Osteoblast (primary cell): ENCODE results near the gene ABCC9. TPM values are rescaled to one million over a fixed set of nuclear protein-coding genes. Genes with fewer than 3 reads are reported as not detected.

Experiments used
- DNase-seq: peaks from one replicate; pipeline ENCODE4 v3.0.0; 2011; ENCODE audit warnings: low spot score, mixed read lengths; ENCODE audit not compliant: insufficient read length; ENCODE audit errors: missing footprints
- H2AFZ ChIP-seq: 2 replicates; pipeline ENCODE4 v1.6.0; 2011; ENCODE audit warnings: mild to moderate bottlenecking, low read length
- H3K27ac ChIP-seq: 2 replicates; pipeline ENCODE4 v1.5.1; 2011; ENCODE audit warnings: mild to moderate bottlenecking, low read depth, low read length, moderate library complexity
- H3K27me3 ChIP-seq: 2 replicates; pipeline ENCODE4 v1.6.0; 2012; ENCODE audit warnings: mild to moderate bottlenecking, control low read depth, inconsistent platforms, low read length, moderate library complexity; ENCODE audit not compliant: insufficient read depth
- H3K36me3 ChIP-seq: 2 replicates; pipeline ENCODE4 v1.5.1; 2011; ENCODE audit warnings: mild to moderate bottlenecking, low read length, control low read depth, moderate library complexity; ENCODE audit not compliant: insufficient read depth
- H3K4me1 ChIP-seq: 2 replicates; pipeline ENCODE4 v1.5.1; 2011; ENCODE audit warnings: mild to moderate bottlenecking, low read length, control low read depth, moderate library complexity; ENCODE audit not compliant: insufficient read depth
- H3K4me2 ChIP-seq: 2 replicates; pipeline ENCODE4 v1.6.0; 2011; ENCODE audit warnings: mild to moderate bottlenecking, low read length; ENCODE audit not compliant: insufficient read depth
- H3K4me3 ChIP-seq: fragments of 200-600 bp; sonication (generic); 3 replicates; pipeline ENCODE4 v1.5.1; 2012; ENCODE audit warnings: mild to moderate bottlenecking, low read length, inconsistent platforms; ENCODE audit not compliant: insufficient read depth
- H3K79me2 ChIP-seq: 2 replicates; pipeline ENCODE4 v1.6.0; 2012; ENCODE audit warnings: mild to moderate bottlenecking, low read length, control low read depth, inconsistent platforms; ENCODE audit not compliant: insufficient read depth
- H3K9me3 ChIP-seq: 2 replicates; pipeline ENCODE4 v1.5.1; 2011; ENCODE audit warnings: low read depth, low read length, control low read depth
- H4K20me1 ChIP-seq: 2 replicates; pipeline ENCODE4 v1.6.0; 2012; ENCODE audit warnings: mild to moderate bottlenecking, low read length, control low read depth; ENCODE audit not compliant: insufficient read depth
- total RNA-seq: library from RNA; depleted of rRNA; stranded (reverse); fragments of >200 nt; gene quantifications from 2 replicates; pipeline ENCODE4 v1.2.3, GENCODE V29; 2012
- TF ChIP-seq, protein P1 (sequence below): IDR thresholded peaks from 2 replicates; pipeline ENCODE4 v1.5.1; 2011; ENCODE audit warnings: mild to moderate bottlenecking, low read depth, low read length, moderate library complexity; ENCODE audit errors: extremely low read depth

The ABCC9 gene
- total RNA-seq, 1 donor: 14.5 TPM

DNA sequence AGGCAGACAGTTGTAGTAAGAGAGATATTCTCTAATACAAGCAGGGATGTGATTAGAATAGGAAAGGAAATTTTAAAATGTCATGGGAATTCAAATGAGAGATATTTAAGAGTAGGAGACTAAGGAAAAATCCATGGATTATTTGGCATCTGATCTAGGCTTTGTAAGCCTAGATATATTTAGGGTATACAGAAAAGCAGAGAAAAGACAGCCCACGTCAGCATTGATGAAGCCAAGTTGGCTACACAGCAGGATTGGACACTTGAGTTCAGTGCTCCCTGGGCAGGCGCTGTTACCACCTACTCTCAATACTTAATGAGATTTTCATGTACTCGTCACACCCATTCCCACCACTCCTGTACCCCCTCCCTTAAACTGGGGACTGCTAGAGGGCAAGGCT, 165.1 kb downstream of the ABCC9 start:
- no peaks in the 10 kb centered on the region for H4K20me1 ChIP-seq
- no peak overlapping the region for H2AFZ ChIP-seq
- H3K9me3 ChIP-seq: no peaks in the 10 kb centered on the region
- TF ChIP-seq, protein P1, sequence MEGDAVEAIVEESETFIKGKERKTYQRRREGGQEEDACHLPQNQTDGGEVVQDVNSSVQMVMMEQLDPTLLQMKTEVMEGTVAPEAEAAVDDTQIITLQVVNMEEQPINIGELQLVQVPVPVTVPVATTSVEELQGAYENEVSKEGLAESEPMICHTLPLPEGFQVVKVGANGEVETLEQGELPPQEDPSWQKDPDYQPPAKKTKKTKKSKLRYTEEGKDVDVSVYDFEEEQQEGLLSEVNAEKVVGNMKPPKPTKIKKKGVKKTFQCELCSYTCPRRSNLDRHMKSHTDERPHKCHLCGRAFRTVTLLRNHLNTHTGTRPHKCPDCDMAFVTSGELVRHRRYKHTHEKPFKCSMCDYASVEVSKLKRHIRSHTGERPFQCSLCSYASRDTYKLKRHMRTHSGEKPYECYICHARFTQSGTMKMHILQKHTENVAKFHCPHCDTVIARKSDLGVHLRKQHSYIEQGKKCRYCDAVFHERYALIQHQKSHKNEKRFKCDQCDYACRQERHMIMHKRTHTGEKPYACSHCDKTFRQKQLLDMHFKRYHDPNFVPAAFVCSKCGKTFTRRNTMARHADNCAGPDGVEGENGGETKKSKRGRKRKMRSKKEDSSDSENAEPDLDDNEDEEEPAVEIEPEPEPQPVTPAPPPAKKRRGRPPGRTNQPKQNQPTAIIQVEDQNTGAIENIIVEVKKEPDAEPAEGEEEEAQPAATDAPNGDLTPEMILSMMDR: no peak
- no peak for DNase-seq
- peaks cover 18% of the 10 kb centered on the region for H3K4me1 ChIP-seq
- no peaks in the 10 kb centered on the region for H3K36me3 ChIP-seq
- no peaks in the 10 kb centered on the region for H3K27me3 ChIP-seq
- no peak overlapping the region for H3K4me2 ChIP-seq
- H3K27ac ChIP-seq: no peak overlapping the region
- H3K4me3 ChIP-seq: no peak overlapping the region
- no peaks in the 10 kb centered on the region for H3K79me2 ChIP-seq

DNA sequence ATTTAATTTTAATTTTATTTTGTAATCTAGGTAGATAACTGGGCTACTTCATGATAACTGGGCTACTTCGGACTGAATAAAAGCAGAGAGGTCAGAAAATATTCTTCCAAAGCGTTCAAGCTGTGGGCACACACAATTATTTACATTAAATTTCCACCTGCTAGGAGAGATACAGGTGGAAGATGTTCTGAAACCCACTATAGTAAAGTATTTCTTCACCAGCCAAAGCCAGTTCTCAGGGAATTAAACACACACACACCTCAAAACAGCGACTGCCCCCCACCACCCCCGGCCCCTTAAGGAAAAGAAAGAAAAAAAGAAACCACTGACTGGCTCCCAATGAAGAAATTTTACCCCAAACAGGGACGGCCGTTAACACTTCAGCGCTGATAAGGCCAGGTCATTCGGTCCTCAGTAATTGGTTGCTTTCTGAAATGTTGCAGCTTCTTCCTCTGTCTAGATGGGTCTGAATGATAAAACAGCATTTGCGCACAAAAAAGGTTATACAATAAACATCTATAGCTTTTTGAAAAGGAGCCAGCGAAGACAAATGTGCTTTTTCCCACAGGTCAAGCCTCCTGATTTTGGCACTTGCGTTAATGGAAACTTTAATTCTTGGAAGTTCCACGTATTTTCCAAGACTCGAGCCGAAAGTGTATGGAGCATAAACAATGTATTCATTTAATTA, 165.9 kb downstream of the ABCC9 start:
- no peaks in the 10 kb centered on the region for H3K36me3 ChIP-seq
- no peaks in the 10 kb centered on the region for H3K27me3 ChIP-seq
- H3K4me1 ChIP-seq: peaks cover 24% of the 10 kb centered on the region
- no peaks in the 10 kb centered on the region for H3K9me3 ChIP-seq
- no peak for DNase-seq
- H2AFZ ChIP-seq: peak overlapping the region; percentile 63
- H3K4me2 ChIP-seq: peak overlapping the region; percentile 75
- no peaks in the 10 kb centered on the region for H3K79me2 ChIP-seq
- no peaks in the 10 kb centered on the region for H4K20me1 ChIP-seq
- peak overlapping the region; percentile 79 for H3K4me3 ChIP-seq
- TF ChIP-seq, protein P1: no peak
- H3K27ac ChIP-seq: no peak overlapping the region

DNA sequence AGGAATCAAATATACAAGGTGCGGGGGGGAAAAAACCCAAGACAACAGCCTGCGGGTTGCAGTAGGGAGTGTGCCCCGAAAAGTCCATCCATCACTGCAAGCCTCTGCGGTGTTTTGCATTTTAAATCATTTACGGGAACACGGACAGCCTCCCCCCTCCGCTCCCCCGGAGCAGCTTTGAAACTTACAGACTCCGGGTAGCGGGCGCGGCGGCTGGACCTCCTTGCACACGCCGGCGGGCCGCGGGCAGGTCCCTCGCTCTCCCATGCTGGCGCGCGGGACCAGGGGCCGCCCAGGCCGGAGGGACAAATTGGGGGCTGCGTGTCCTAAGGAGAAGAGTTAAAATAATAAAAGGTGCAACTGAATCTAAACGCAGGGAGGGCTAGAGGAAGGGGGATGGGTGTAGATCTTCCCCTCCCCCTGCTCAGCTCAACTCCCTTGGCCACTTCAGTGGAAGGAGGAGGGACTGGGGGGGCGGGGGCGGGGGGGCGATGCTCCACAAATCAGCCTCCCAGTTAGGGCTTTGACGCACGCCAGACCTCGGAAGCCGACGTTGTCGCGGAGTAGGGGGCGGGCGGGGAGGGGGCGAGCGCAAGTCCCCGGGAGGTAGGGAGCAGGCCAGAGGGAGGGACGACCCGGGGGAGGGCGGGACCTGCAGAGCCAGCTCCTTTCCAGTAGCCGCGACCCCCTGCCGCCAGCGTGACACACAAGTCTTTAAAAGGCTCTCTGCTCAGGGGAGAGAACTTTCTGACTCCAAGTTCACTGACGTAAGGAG, 166.7 kb downstream of the ABCC9 start, which contains the start of gene KCNJ8:
Gene KCNJ8, minus strand, starts transcription at position 349 of the 775 bp plus-strand sequence. CDS start 1,090 bp downstream, outside the sequence.
- H3K36me3 ChIP-seq: no peaks in the 10 kb centered on the region
- H3K4me3 ChIP-seq: peak within 1 kb of the TSS; percentile 79
- peak within 1 kb of the TSS; percentile 73 for H2AFZ ChIP-seq
- no peaks in the 10 kb centered on the region for H3K79me2 ChIP-seq
- DNase-seq: peak; percentile 75
- peaks cover 24% of the 10 kb centered on the region for H3K4me1 ChIP-seq
- no peaks in the 10 kb centered on the region for H3K9me3 ChIP-seq
- peak within 1 kb of the TSS; percentile 10 for H3K27ac ChIP-seq
- H4K20me1 ChIP-seq: no peaks in the 10 kb centered on the region
- H3K4me2 ChIP-seq: peak within 1 kb of the TSS; percentile 75
- no peaks in the 10 kb centered on the region for H3K27me3 ChIP-seq
- TF ChIP-seq, protein P1: no peak

DNA sequence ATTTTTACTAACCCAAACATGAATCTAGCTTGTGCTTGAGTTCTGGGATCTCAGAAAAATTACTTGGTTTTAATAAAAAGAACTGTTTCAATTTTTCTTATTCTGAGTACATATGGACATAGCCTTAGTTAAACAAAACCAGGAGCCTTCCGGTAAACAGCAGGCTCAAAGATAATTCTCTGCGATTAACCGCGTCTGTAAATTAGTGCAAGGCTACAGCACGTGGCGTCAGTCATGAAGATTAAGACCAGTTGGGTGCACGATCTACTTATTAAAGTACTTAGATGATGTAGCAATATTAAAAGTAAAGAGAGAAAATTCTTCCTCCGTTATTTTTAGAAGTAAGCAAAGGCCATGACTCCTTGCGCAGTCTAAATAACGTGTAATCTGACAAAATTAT, 167.4 kb downstream of the ABCC9 start:
- Histone ChIP-seq H2AFZ (peak overlapping the region; percentile 73), H3K27me3 (no peaks in the 10 kb centered on the region), H3K4me1 (peaks cover 24% of the 10 kb centered on the region), H3K36me3 (no peaks in the 10 kb centered on the region), H3K27ac (no peak overlapping the region), H3K4me3 (peak overlapping the region; percentile 79), H3K9me3 (no peaks in the 10 kb centered on the region), H3K4me2 (peak overlapping the region; percentile 75), H4K20me1 (no peaks in the 10 kb centered on the region), H3K79me2 (no peaks in the 10 kb centered on the region)
- TF ChIP-seq, protein P1: no peak
- no peak for DNase-seq
